ENCODE data around the gene CTDSPL.

DNA sequence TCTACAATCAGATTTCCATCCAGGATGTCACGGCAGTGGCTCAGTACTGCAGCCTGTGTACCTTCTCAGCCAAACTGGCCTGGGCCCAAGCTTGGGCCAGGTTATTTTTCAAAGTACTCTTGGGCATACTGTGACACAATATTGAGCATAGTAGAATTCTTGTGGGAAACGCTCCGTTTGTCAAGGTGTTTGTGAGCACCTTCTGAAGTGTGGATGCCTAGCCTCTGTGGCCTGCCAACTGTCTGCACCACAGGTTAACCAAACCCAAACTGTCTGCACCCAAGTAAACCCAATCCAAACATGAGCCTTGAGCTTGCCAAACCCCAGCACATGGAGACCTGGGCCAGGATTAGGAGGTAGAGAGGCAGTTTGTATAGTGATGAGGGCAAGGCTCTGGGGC lies 25.4 kb downstream of the CTDSPL start:
- TF ChIP-seq, protein P1, sequence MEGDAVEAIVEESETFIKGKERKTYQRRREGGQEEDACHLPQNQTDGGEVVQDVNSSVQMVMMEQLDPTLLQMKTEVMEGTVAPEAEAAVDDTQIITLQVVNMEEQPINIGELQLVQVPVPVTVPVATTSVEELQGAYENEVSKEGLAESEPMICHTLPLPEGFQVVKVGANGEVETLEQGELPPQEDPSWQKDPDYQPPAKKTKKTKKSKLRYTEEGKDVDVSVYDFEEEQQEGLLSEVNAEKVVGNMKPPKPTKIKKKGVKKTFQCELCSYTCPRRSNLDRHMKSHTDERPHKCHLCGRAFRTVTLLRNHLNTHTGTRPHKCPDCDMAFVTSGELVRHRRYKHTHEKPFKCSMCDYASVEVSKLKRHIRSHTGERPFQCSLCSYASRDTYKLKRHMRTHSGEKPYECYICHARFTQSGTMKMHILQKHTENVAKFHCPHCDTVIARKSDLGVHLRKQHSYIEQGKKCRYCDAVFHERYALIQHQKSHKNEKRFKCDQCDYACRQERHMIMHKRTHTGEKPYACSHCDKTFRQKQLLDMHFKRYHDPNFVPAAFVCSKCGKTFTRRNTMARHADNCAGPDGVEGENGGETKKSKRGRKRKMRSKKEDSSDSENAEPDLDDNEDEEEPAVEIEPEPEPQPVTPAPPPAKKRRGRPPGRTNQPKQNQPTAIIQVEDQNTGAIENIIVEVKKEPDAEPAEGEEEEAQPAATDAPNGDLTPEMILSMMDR (IDR thresholded peaks at IDR 0.05): no peak
- TF ChIP-seq POLR2AphosphoS5 (IDR thresholded peaks at IDR 0.05): no peak
- no peak for TF ChIP-seq POLR2A (IDR thresholded peaks at IDR 0.05)
